Breast epithelium (tissue), 4 donors: ENCODE data around the gene CDH4. TPM values are rescaled to one million over a fixed set of nuclear protein-coding genes. Genes with fewer than 3 reads are reported as not detected.

Source experiments
- DNase-seq, 2 donors: peaks; one replicate each; pipeline ENCODE4 v3.0.0-alpha.2; 2019; ENCODE audit warnings: low spot score in 2 of 2
- H3K27ac ChIP-seq, 2 donors: fragments of 200-600 bp; sonication (generic) in 1 of 2; one replicate each; pipeline ENCODE4 v1.5.1; 2016 to 2019; ENCODE audit warnings: mild to moderate bottlenecking in 1 of 2
- H3K27me3 ChIP-seq, 2 donors: fragments of 200-600 bp; sonication (generic) in 1 of 2; one replicate each; pipeline versions ENCODE4 v1.5.1 to v1.6.0; 2017 to 2019; ENCODE audit warnings: control low read depth in 1 of 2, mild to moderate bottlenecking in 1 of 2
- H3K36me3 ChIP-seq: fragments of 200-600 bp; one replicate; pipeline ENCODE4 v1.5.1; 2019
- H3K4me1 ChIP-seq, 2 donors: fragments of 200-600 bp; sonication (generic); one replicate each; pipeline ENCODE4 v1.5.1; 2016 to 2019; ENCODE audit warnings: control low read depth in 1 of 2
- H3K4me3 ChIP-seq, 3 donors: fragments of 200-600 bp; sonication (generic); 1 replicate in 2 of 3; 2 replicates in 1 of 3; pipeline ENCODE4 v1.5.1; 2016 to 2019; ENCODE audit warnings: mild to moderate bottlenecking in 3 of 3, moderate library complexity in 2 of 3
- H3K9me3 ChIP-seq, 2 donors: fragments of 200-600 bp; sonication (generic) in 1 of 2; one replicate each; pipeline ENCODE4 v1.5.1; 2016 to 2019; ENCODE audit warnings: control low read depth in 1 of 2
- POLR2A ChIP-seq: fragments of 450-650 bp; IDR thresholded peaks from one replicate; pipeline ENCODE4 v1.6.1; 2016; ENCODE audit warnings: antibody characterized with exemption, mild to moderate bottlenecking, moderate library complexity
- POLR2AphosphoS5 ChIP-seq, 3 donors: sonication (generic); formaldehyde crosslinking; IDR thresholded peaks; one replicate each; pipeline ENCODE4 v1.6.1; 2017; ENCODE audit warnings: antibody characterized with exemption in 3 of 3
- intact Hi-C: fragments of 100-400 bp; cut with DNase I; formaldehyde crosslinking; loops from one replicate; pipeline ENCODE4 v1.15.1; 2023; ENCODE audit warnings: low total_unique reads
- total RNA-seq, 3 donors: library from RNA; depleted of rRNA; stranded (reverse); fragments of >200 nt; gene quantifications; one replicate each; pipeline ENCODE4 v1.1.0, GENCODE V29; 2016
- TF ChIP-seq, protein P1 (sequence below), 3 donors: fragments of 450-650 bp; IDR thresholded peaks; one replicate each; pipeline ENCODE4 v1.5.1; 2016 to 2017; ENCODE audit warnings: antibody characterized with exemption in 3 of 3, mild to moderate bottlenecking in 3 of 3, moderate library complexity in 3 of 3

The CDH4 gene
- total RNA-seq, 3 donors from 2014 or later: under 0.01 TPM; not detected in 2

DNA sequence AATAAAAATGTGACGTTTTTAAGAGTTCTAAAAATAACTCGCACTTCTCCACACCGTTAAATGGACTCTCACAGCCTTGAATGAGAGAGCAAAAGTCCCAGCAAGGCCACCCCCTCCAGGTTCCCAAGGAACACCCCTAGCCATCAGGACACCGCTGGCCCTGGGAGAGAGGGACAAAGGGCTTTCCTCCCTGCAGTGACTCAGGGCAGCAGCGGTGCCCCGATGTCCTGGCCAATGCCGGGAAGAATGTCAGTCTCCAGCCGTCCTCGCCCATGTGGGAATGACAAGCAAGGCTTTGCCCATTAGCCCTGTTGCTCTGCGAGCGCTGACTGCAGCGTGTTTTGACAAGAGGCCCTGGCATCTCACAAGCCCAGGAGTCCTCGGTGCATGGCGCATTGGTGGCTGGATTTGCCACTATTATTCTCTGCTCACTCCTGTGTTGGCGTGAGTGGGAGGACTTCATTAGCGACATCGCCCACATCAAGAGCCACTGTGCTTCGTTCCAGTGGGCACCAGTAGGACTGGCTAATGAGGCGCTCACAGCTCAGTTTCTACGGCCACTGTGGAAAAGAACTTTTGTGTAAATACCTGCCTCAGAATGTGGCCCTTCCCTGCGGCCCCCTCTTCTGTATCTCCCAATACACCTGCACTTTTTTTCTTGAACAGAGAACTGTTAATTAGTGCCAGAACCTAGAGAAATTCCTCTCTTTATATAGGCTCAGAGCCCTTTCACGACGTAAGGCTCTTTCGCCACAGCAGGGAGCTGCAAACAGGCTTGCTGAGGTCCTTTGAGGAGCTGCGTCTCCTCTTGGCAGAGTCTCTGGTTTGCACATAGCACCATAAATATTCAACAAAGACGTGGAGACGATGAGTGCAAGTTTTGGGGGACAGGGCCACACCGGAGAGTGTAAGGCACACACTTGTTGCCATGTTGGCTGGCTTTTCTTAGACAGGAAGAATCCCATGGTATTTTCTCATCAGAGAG, 477.0 kb downstream of the CDH4 start:
- peaks cover 0 to 26% of the 10 kb centered on the region in 2 donors for H3K27me3 ChIP-seq
- H3K27ac ChIP-seq: no peak overlapping the region
- no peak for TF ChIP-seq POLR2A
- TF ChIP-seq POLR2AphosphoS5 (IDR thresholded peaks at IDR 0.05): no peak
- TF ChIP-seq, protein P1, sequence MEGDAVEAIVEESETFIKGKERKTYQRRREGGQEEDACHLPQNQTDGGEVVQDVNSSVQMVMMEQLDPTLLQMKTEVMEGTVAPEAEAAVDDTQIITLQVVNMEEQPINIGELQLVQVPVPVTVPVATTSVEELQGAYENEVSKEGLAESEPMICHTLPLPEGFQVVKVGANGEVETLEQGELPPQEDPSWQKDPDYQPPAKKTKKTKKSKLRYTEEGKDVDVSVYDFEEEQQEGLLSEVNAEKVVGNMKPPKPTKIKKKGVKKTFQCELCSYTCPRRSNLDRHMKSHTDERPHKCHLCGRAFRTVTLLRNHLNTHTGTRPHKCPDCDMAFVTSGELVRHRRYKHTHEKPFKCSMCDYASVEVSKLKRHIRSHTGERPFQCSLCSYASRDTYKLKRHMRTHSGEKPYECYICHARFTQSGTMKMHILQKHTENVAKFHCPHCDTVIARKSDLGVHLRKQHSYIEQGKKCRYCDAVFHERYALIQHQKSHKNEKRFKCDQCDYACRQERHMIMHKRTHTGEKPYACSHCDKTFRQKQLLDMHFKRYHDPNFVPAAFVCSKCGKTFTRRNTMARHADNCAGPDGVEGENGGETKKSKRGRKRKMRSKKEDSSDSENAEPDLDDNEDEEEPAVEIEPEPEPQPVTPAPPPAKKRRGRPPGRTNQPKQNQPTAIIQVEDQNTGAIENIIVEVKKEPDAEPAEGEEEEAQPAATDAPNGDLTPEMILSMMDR (IDR thresholded peaks at IDR 0.05): no peak
- DNase-seq: no peak
- intact Hi-C loops: no loop called here
- no peaks in the 10 kb centered on the region for H3K4me1 ChIP-seq
- no peaks in the 10 kb centered on the region for H3K9me3 ChIP-seq
- no peak overlapping the region for H3K4me3 ChIP-seq
- H3K36me3 ChIP-seq: no peaks in the 10 kb centered on the region

DNA sequence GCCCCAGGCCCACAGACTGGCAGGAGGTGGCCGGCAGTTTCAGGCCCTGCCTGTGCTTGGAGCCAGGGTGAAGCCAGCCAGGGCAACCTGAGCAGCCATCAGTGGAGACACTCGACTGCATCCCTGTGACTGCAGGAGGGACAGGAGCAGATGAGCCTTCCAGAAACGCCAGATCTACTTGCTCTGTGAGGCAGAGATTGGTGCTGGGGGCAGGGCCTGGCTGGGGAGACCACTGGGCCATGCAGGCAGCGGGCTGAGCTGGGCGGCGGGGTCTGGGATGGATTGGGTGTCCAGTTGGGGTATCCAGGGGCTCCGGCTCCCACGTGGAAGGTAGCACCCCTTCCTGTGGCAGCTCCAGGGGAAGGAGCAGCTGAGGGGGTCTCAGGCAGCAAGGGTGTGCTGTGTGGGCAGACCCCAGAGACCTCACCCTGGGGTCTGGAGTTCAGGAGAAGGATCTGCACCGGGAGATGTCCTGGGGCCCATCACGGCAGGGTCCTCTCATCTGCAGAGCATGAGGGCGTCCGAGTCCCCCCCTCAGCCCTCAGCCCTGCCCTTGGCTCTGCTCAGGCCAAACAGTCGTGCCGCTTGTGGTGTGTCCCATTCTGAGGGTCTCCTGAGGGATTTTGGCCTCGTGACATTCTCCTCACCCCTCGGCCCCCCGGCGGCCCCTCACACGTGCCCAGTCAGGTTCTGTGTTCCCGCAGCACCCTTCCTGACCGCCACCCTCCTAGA, 478.7 kb downstream of the CDH4 start:
- TF ChIP-seq, protein P1 (IDR thresholded peaks at IDR 0.05): no peak
- no peak for TF ChIP-seq POLR2AphosphoS5 (IDR thresholded peaks at IDR 0.05)
- TF ChIP-seq POLR2A: no peak
- H3K27me3 ChIP-seq: peaks cover 0 to 34% of the 10 kb centered on the region in 2 donors
- DNase-seq: no peak
- intact Hi-C loops: no loop called here
- no peaks in the 10 kb centered on the region for H3K4me1 ChIP-seq
- no peak overlapping the region for H3K27ac ChIP-seq
- no peaks in the 10 kb centered on the region for H3K9me3 ChIP-seq
- no peak overlapping the region for H3K4me3 ChIP-seq
- H3K36me3 ChIP-seq: no peaks in the 10 kb centered on the region

DNA sequence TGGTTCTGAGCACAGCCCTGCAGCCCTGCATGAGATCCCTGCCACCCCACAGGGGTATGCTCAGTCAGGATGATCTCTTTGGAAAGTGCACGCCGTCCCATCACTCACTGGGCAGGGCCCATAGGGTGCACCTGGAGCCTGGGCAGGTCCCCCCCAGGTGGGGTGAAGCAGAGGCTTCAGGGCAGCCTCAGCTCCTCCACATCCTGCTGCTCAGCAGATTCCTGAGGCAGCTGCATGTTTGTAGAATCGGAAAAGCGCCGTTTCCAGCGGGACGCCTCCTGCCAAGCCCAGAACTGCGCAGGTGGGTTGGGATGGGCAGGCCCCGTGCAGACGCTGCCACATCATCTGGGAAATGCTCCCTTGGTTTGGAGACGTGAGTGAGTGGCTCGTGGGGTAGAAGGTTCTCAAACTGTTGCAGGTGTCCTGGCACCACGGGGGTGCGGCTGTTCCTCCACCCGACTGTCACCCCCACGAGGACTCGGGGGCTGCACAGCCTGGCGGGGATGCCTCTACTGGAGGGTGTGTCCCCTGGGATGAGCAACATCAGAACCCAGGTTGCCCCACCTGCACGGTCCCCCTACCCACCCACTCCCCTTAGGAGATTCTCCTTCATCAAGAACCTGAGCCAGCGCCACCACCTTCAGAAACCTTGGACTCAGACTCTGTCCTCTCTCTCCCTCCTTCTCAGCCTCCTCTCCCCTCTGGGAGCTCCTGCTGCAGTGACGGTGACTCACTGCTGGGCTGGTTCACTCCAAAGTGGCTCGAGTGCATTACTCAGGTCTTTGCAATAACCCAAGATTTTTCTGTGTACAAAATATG, 479.5 kb downstream of the CDH4 start:
- Histone ChIP-seq H3K4me3 (no peak overlapping the region), H3K4me1 (no peaks in the 10 kb centered on the region), H3K36me3 (no peaks in the 10 kb centered on the region), H3K27me3 (peaks cover 0 to 29% of the 10 kb centered on the region in 2 donors), H3K27ac (no peak overlapping the region), H3K9me3 (no peaks in the 10 kb centered on the region)
- no peak for TF ChIP-seq POLR2A
- TF ChIP-seq POLR2AphosphoS5 (IDR thresholded peaks at IDR 0.05): no peak
- TF ChIP-seq, protein P1 (IDR thresholded peaks at IDR 0.05): no peak
- no peak for DNase-seq
- intact Hi-C loops: no loop called here

DNA sequence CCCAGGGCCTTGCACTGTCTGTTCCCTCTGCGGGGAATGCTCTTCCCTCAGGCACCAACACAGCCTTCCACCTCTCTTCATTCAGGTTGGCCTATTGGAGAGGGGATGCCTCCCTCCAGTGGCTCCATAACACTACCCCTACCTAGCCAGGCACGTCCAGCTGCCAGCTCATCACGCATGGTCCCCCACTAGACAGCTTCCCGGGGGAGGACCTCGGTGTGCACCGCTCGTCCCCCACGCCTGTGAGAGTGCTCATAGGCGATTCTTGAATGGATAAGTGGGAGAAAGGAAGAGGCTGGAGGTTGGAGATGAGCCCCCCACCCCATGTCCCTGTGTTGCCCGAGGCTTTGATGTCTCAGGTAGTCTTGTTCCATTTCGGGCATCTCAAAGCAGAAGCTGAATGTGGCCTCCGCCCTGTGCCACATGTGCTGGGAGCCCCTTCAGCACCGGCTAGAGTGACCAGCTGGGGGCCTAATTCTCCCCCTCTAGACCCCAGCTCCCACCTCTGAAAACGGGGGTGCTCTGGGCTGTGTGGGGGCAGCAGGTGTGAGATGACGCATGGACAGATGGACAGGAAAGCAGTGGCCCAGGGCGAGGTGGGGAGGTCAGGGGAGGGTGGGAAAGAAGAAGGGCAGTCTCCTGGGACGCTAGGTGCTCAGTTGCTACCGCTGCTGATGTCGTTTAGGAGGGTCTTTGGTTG, 480.6 kb downstream of the CDH4 start:
- intact Hi-C loops: no loop called here
- TF ChIP-seq POLR2A (no peak), POLR2AphosphoS5 (IDR thresholded peaks at IDR 0.05) (no peak)
- TF ChIP-seq, protein P1 (IDR thresholded peaks at IDR 0.05): no peak
- no peak for DNase-seq
- no peaks in the 10 kb centered on the region for H3K9me3 ChIP-seq
- no peaks in the 10 kb centered on the region for H3K4me1 ChIP-seq
- peaks cover 0 to 36% of the 10 kb centered on the region in 2 donors for H3K27me3 ChIP-seq
- H3K36me3 ChIP-seq: no peaks in the 10 kb centered on the region
- no peak overlapping the region for H3K4me3 ChIP-seq
- no peak overlapping the region for H3K27ac ChIP-seq
